DND-41 (cell line): Measurements from ENCODE around the gene EYA2.

Experiments used
- EZH2 ChIP-seq: IDR thresholded peaks from 3 replicates; pipeline ENCODE4 v1.6.1; 2012; ENCODE audit warnings: borderline replicate concordance, low read depth, mild to moderate bottlenecking, moderate library complexity, low read length, inconsistent platforms; ENCODE audit not compliant: severe bottlenecking
- TF ChIP-seq, protein P1 (sequence below): IDR thresholded peaks from 2 replicates; pipeline ENCODE4 v1.5.1; 2012; ENCODE audit warnings: borderline replicate concordance, low read length, moderate library complexity, mild to moderate bottlenecking; ENCODE audit not compliant: poor library complexity, severe bottlenecking; ENCODE audit errors: extremely low read depth

GRCh38 chr20:46948081-46948480, 53.4 kb downstream of the EYA2 start:
- TF ChIP-seq EZH2: no peak
- TF ChIP-seq, protein P1, sequence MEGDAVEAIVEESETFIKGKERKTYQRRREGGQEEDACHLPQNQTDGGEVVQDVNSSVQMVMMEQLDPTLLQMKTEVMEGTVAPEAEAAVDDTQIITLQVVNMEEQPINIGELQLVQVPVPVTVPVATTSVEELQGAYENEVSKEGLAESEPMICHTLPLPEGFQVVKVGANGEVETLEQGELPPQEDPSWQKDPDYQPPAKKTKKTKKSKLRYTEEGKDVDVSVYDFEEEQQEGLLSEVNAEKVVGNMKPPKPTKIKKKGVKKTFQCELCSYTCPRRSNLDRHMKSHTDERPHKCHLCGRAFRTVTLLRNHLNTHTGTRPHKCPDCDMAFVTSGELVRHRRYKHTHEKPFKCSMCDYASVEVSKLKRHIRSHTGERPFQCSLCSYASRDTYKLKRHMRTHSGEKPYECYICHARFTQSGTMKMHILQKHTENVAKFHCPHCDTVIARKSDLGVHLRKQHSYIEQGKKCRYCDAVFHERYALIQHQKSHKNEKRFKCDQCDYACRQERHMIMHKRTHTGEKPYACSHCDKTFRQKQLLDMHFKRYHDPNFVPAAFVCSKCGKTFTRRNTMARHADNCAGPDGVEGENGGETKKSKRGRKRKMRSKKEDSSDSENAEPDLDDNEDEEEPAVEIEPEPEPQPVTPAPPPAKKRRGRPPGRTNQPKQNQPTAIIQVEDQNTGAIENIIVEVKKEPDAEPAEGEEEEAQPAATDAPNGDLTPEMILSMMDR: no peak
